ENCODE results near the gene SORCS2.

- TF ChIP-seq CTCF (IDR thresholded peaks at IDR 0.05) (no peak), POLR2A (IDR thresholded peaks at IDR 0.05) (no peak)
Observed at GRCh38 chr4:7704091-7704490, 511.8 kb downstream of the SORCS2 start.
